Glutamatergic neuron (in vitro differentiated cells): ENCODE results near the gene FAM156B. TPM values are rescaled to one million over a fixed set of nuclear protein-coding genes. Genes with fewer than 3 reads are reported as not detected.
"Not testable (repeated sequence)": the region's sequence is repeated elsewhere in the genome, so short reads cannot be mapped to it uniquely, and the experiment has no call there.

Experiments used
- DNase-seq: peaks from one replicate; pipeline ENCODE4 v3.0.0; 2022
- H3K27ac Mint-ChIP-seq: one replicate; pipeline ENCODE4 v1.8.0; 2020; ENCODE audit warnings: mild to moderate bottlenecking, mixed read lengths, inconsistent platforms; ENCODE audit not compliant: unreplicated experiment
- H3K27me3 Mint-ChIP-seq: one replicate; pipeline ENCODE4 v1.8.0; 2020; ENCODE audit warnings: mild to moderate bottlenecking, moderate library complexity, mixed read lengths, inconsistent platforms; ENCODE audit not compliant: unreplicated experiment
- H3K36me3 Mint-ChIP-seq: one replicate; pipeline ENCODE4 v1.8.0; 2020; ENCODE audit warnings: mild to moderate bottlenecking, mixed read lengths, inconsistent platforms; ENCODE audit not compliant: unreplicated experiment
- H3K4me1 Mint-ChIP-seq: one replicate; pipeline ENCODE4 v1.8.0; 2020; ENCODE audit warnings: mild to moderate bottlenecking, low read depth, mixed read lengths, inconsistent platforms; ENCODE audit not compliant: unreplicated experiment
- H3K4me3 Mint-ChIP-seq: one replicate; pipeline ENCODE4 v1.8.0; 2020; ENCODE audit warnings: mild to moderate bottlenecking, mixed read lengths, inconsistent platforms; ENCODE audit not compliant: unreplicated experiment
- H3K9me3 Mint-ChIP-seq: one replicate; pipeline ENCODE4 v1.8.0; 2020; ENCODE audit warnings: mild to moderate bottlenecking, moderate library complexity, mixed read lengths, inconsistent platforms; ENCODE audit not compliant: unreplicated experiment
- CTCF ChIP-seq: fragments of 200-600 bp; sonication (generic); IDR thresholded peaks from one replicate; pipeline ENCODE4 v1.5.0; 2021; ENCODE audit not compliant: partially characterized antibody, unreplicated experiment
- total RNA-seq: library from RNA; stranded (reverse); fragmentation: NEBNext Ultra II Directional; extraction: Animal tissue kit (Norgen Biotek cat#: 25700); gene quantifications from one replicate; pipeline ENCODE4 v1.2.1, GENCODE V29; 2021; ENCODE audit not compliant: unreplicated experiment

The FAM156B gene
- total RNA-seq, 1 donor from 2014 or later = 11.8 TPM

- peaks cover 10% of the 10 kb centered on the region for H3K27me3 Mint-ChIP-seq
- H3K36me3 Mint-ChIP-seq = no peaks in the 10 kb centered on the region
- TF ChIP-seq CTCF = no peak
- peaks cover 9% of the 10 kb centered on the region for H3K9me3 Mint-ChIP-seq
- H3K4me3 Mint-ChIP-seq = peak overlapping the region; percentile 91
- no peak for DNase-seq
- H3K27ac Mint-ChIP-seq = peak overlapping the region; percentile 97
- peaks cover 2% of the 10 kb centered on the region for H3K4me1 Mint-ChIP-seq
These were observed 37.0 kb downstream of the FAM156B start for GRCh38 chrX:52933976-52934703.

- H3K27ac Mint-ChIP-seq = peak overlapping the region; percentile 97
- TF ChIP-seq CTCF = peak; percentile 89
- peaks cover 2% of the 10 kb centered on the region for H3K4me1 Mint-ChIP-seq
- peaks cover 9% of the 10 kb centered on the region for H3K9me3 Mint-ChIP-seq
- DNase-seq = peak; percentile 84
- peaks cover 10% of the 10 kb centered on the region for H3K27me3 Mint-ChIP-seq
- H3K36me3 Mint-ChIP-seq = no peaks in the 10 kb centered on the region
- peak overlapping the region; percentile 91 for H3K4me3 Mint-ChIP-seq
These were observed 37.8 kb downstream of the FAM156B start for GRCh38 chrX:52934704-52935469.

GRCh38 chrX:52935470-52935784 is 38.3 kb downstream of the FAM156B start:
- DNase-seq, H3K9me3 Mint-ChIP-seq: not testable (repeated sequence)

GRCh38 chrX:52940704-52941103 is 43.6 kb downstream of the FAM156B start:
- not testable (repeated sequence) for H3K9me3 Mint-ChIP-seq, H3K4me3 Mint-ChIP-seq, H3K36me3 Mint-ChIP-seq, H3K27ac Mint-ChIP-seq, H3K27me3 Mint-ChIP-seq, H3K4me1 Mint-ChIP-seq, DNase-seq

More at GRCh38 chrX:52935470-52935784, 38.3 kb downstream of the FAM156B start:
- H3K36me3 Mint-ChIP-seq, H3K4me1 Mint-ChIP-seq: not testable (repeated sequence)
- H3K4me3 Mint-ChIP-seq = peak overlapping the region; percentile 91
- H3K27me3 Mint-ChIP-seq = peaks cover 10% of the 10 kb centered on the region
- H3K27ac Mint-ChIP-seq = peak overlapping the region; percentile 97

GRCh38 chrX:52941728-52942127 is 44.6 kb downstream of the FAM156B start:
- not testable (repeated sequence) for H3K4me3 Mint-ChIP-seq, DNase-seq, H3K4me1 Mint-ChIP-seq, H3K27me3 Mint-ChIP-seq, H3K9me3 Mint-ChIP-seq, H3K27ac Mint-ChIP-seq, H3K36me3 Mint-ChIP-seq

- not testable (repeated sequence) for H3K4me3 Mint-ChIP-seq, H3K27ac Mint-ChIP-seq, DNase-seq, H3K36me3 Mint-ChIP-seq, H3K9me3 Mint-ChIP-seq, H3K27me3 Mint-ChIP-seq, H3K4me1 Mint-ChIP-seq
These were observed 48.8 kb downstream of the FAM156B start for GRCh38 chrX:52945838-52946494.

- not testable (repeated sequence) for H3K9me3 Mint-ChIP-seq, H3K36me3 Mint-ChIP-seq, DNase-seq, H3K27me3 Mint-ChIP-seq, H3K27ac Mint-ChIP-seq, H3K4me3 Mint-ChIP-seq, H3K4me1 Mint-ChIP-seq
These were observed 50.4 kb downstream of the FAM156B start for GRCh38 chrX:52947501-52947900.

GRCh38 chrX:52948265-52948664 is 51.1 kb downstream of the FAM156B start:
- not testable (repeated sequence) for H3K4me1 Mint-ChIP-seq, H3K27me3 Mint-ChIP-seq, H3K4me3 Mint-ChIP-seq, H3K27ac Mint-ChIP-seq, DNase-seq, H3K36me3 Mint-ChIP-seq, H3K9me3 Mint-ChIP-seq

GRCh38 chrX:52949325-52949724 is 52.2 kb downstream of the FAM156B start:
- H3K4me3 Mint-ChIP-seq, H3K9me3 Mint-ChIP-seq, H3K27me3 Mint-ChIP-seq, H3K27ac Mint-ChIP-seq, H3K36me3 Mint-ChIP-seq, H3K4me1 Mint-ChIP-seq, DNase-seq: not testable (repeated sequence)

GRCh38 chrX:52949884-52950283 is 52.8 kb downstream of the FAM156B start:
- H3K27me3 Mint-ChIP-seq, H3K27ac Mint-ChIP-seq, H3K9me3 Mint-ChIP-seq, H3K4me3 Mint-ChIP-seq, H3K36me3 Mint-ChIP-seq, DNase-seq, H3K4me1 Mint-ChIP-seq: not testable (repeated sequence)
